Stimulated activated CD4-positive, alpha-beta T cell treated with anti-CD3 and anti-CD28 coated beads, Interleukin-1b, Interleukin-23, amount 100 ng/mL, for 1 hour (primary cell): ENCODE results near the gene MTUS2.

Source experiments
- DNase-seq, 2 donors: peaks; one replicate each; pipeline ENCODE4 v3.0.0-alpha.2; 2020; ENCODE audit warnings: low read depth in 2 of 2

MTUS2 gene

GRCh38 chr13:29239653-29240525 lies 419.8 kb downstream of the MTUS2 start:
- DNase-seq: no peak

- no peak for DNase-seq
Observed at GRCh38 chr13:29254626-29255370, 434.7 kb downstream of the MTUS2 start.

- DNase-seq: no peak
Observed at GRCh38 chr13:29255567-29255966, 435.4 kb downstream of the MTUS2 start.

- no peak for DNase-seq
Observed at GRCh38 chr13:29260684-29261083, 440.5 kb downstream of the MTUS2 start.

GRCh38 chr13:29266261-29266660 lies 446.1 kb downstream of the MTUS2 start:
- no peak for DNase-seq

- no peak for DNase-seq
Observed at GRCh38 chr13:29266756-29267733, 446.9 kb downstream of the MTUS2 start.

- DNase-seq: no peak
Observed at GRCh38 chr13:29270271-29270985, 450.3 kb downstream of the MTUS2 start.

- no peak for DNase-seq
Observed at GRCh38 chr13:29271606-29272005, 451.5 kb downstream of the MTUS2 start.

GRCh38 chr13:29279356-29280254 lies 459.5 kb downstream of the MTUS2 start:
- DNase-seq: no peak

- no peak for DNase-seq
Observed at GRCh38 chr13:29281932-29282495, 461.9 kb downstream of the MTUS2 start.

GRCh38 chr13:29284726-29285125 lies 464.6 kb downstream of the MTUS2 start:
- no peak for DNase-seq

- DNase-seq: no peak
Observed at GRCh38 chr13:29287237-29287636, 467.1 kb downstream of the MTUS2 start.

- no peak for DNase-seq
Observed at GRCh38 chr13:29292045-29292444, 471.9 kb downstream of the MTUS2 start.

- DNase-seq: no peak
Observed at GRCh38 chr13:29294821-29295220, 474.7 kb downstream of the MTUS2 start.

GRCh38 chr13:29301027-29301426 lies 480.9 kb downstream of the MTUS2 start:
- DNase-seq: no peak

- DNase-seq: no peak
Observed at GRCh38 chr13:29304148-29304547, 484.0 kb downstream of the MTUS2 start.

- no peak for DNase-seq
Observed at GRCh38 chr13:29310806-29311205, 490.7 kb downstream of the MTUS2 start.

GRCh38 chr13:29315847-29316246 lies 495.7 kb downstream of the MTUS2 start:
- DNase-seq: no peak

- no peak for DNase-seq
Observed at GRCh38 chr13:29317828-29318227, 497.7 kb downstream of the MTUS2 start.

- DNase-seq: no peak
Observed at GRCh38 chr13:29318741-29319140, 498.6 kb downstream of the MTUS2 start.
